GM23338 (cell line): Measurements from ENCODE around the gene NPAS2. TPM values are rescaled to one million over a fixed set of nuclear protein-coding genes. Genes with fewer than 3 reads are reported as not detected.

Experiments
- ATAC-seq: fragments of 200-7000 bp; cut with Tn5 transposase; 3 replicates; pipeline ENCODE4 v1.9.1; 2020
- DNase-seq: peaks from one replicate; pipeline ENCODE4 v3.0.0-alpha.2; 2015; ENCODE audit warnings: low spot score
- H2AFZ ChIP-seq: fragments of 200-600 bp; sonication (generic); 2 replicates; pipeline ENCODE4 v1.8.0; 2016; ENCODE audit warnings: antibody characterized with exemption, mild to moderate bottlenecking, moderate library complexity
- H3F3A ChIP-seq: fragments of 200-600 bp; sonication (generic); replicated peaks from 2 replicates; pipeline ENCODE4 v1.8.0; 2017; ENCODE audit warnings: antibody characterized with exemption, mixed run types, low read depth
- H3K27ac ChIP-seq: fragments of 200-600 bp; sonication (generic); 2 replicates; pipeline ENCODE4 v1.6.1; 2016; ENCODE audit warnings: low read depth
- H3K27me3 ChIP-seq: fragments of 200-600 bp; sonication (generic); 2 replicates; pipeline ENCODE4 v1.8.0; 2016; ENCODE audit warnings: mild to moderate bottlenecking, mixed run types, moderate library complexity; ENCODE audit not compliant: insufficient read depth
- H3K36me3 ChIP-seq: fragments of 200-600 bp; sonication (generic); 2 replicates; pipeline ENCODE4 v1.8.0; 2016; ENCODE audit warnings: mild to moderate bottlenecking; ENCODE audit not compliant: insufficient read depth
- H3K4me1 ChIP-seq: fragments of 200-600 bp; sonication (generic); 2 replicates; pipeline ENCODE4 v1.8.0; 2016; ENCODE audit warnings: mild to moderate bottlenecking, moderate library complexity; ENCODE audit not compliant: insufficient read depth
- H3K4me2 ChIP-seq: fragments of 200-600 bp; sonication (generic); 2 replicates; pipeline ENCODE4 v1.7.1; 2017; ENCODE audit warnings: mixed run types
- H3K4me3 ChIP-seq: fragments of 200-600 bp; sonication (generic); 2 replicates; pipeline ENCODE4 v1.6.1; 2016; ENCODE audit warnings: mixed run types
- H3K79me2 ChIP-seq: fragments of 200-600 bp; sonication (generic); replicated peaks from 2 replicates; pipeline ENCODE4 v1.8.0; 2017; ENCODE audit warnings: mild to moderate bottlenecking; ENCODE audit not compliant: insufficient read depth
- H3K9me2 ChIP-seq: fragments of 200-600 bp; sonication (generic); 2 replicates; pipeline ENCODE4 v1.8.0; 2017; ENCODE audit not compliant: insufficient read depth
- H4K20me1 ChIP-seq: fragments of 200-600 bp; sonication (generic); replicated peaks from 2 replicates; pipeline ENCODE4 v1.8.0; 2017; ENCODE audit warnings: mild to moderate bottlenecking; ENCODE audit not compliant: insufficient read depth
- H3K27ac Mint-ChIP-seq: 2 replicates; pipeline ENCODE4 v1.8.0; 2020; ENCODE audit warnings: inconsistent platforms, mild to moderate bottlenecking, moderate library complexity, mixed read lengths
- H3K27me3 Mint-ChIP-seq: 3 replicates; pipeline ENCODE4 v1.8.0; 2022; ENCODE audit warnings: low read depth, mild to moderate bottlenecking, moderate library complexity, mixed read lengths, inconsistent platforms; ENCODE audit not compliant: insufficient read depth, poor library complexity
- H3K36me3 Mint-ChIP-seq: 3 replicates; pipeline ENCODE4 v1.8.0; 2021; ENCODE audit warnings: low read depth, mild to moderate bottlenecking, inconsistent platforms, moderate library complexity, mixed read lengths
- H3K4me1 Mint-ChIP-seq: 3 replicates; pipeline ENCODE4 v1.8.0; 2020; ENCODE audit warnings: mild to moderate bottlenecking, inconsistent platforms, mixed read lengths
- H3K4me3 Mint-ChIP-seq: 3 replicates; pipeline ENCODE4 v1.8.0; 2021; ENCODE audit warnings: moderate library complexity, mild to moderate bottlenecking, inconsistent platforms, mixed read lengths
- H3K9me3 Mint-ChIP-seq: 3 replicates; pipeline ENCODE4 v1.8.0; 2020; ENCODE audit warnings: moderate library complexity, mild to moderate bottlenecking, inconsistent platforms, mixed read lengths
- CTCF ChIP-seq, 2 experiments: fragments of 200-600 bp in 1 of 2; sonication (generic) in 1 of 2; conservative IDR thresholded peaks; 2 replicates each; pipeline versions ENCODE4 v1.5.1 to v1.6.1; 2016 to 2017; ENCODE audit warnings: antibody characterized with exemption in 2 of 2, low read depth in 2 of 2, mild to moderate bottlenecking in 2 of 2, moderate library complexity in 1 of 2
- ETS1 ChIP-seq: IDR thresholded peaks from 2 replicates; pipeline ENCODE4 v1.6.1; 2016; ENCODE audit warnings: antibody characterized with exemption
- EZH2 ChIP-seq: fragments of 200-600 bp; sonication (generic); IDR thresholded peaks from one replicate; pipeline ENCODE4 v1.8.0; 2017; ENCODE audit warnings: antibody characterized with exemption, mild to moderate bottlenecking, low read depth; ENCODE audit not compliant: unreplicated experiment
- EZH2phosphoT487 ChIP-seq: fragments of 200-600 bp; sonication (generic); IDR thresholded peaks from one replicate; pipeline ENCODE4 v1.8.1; 2018; ENCODE audit warnings: antibody characterized with exemption; ENCODE audit not compliant: unreplicated experiment
- JUNB ChIP-seq: IDR thresholded peaks from one replicate; pipeline ENCODE4 v1.6.1; 2016; ENCODE audit warnings: antibody characterized with exemption; ENCODE audit not compliant: unreplicated experiment
- ZNF114 ChIP-seq: fragments of 250-450 bp; sonication (Bioruptor Pico); IDR thresholded peaks from 2 replicates; pipeline ENCODE4 v1.5.0; 2020; ENCODE audit warnings: mild to moderate bottlenecking, moderate library complexity
- ZNF462 ChIP-seq: fragments of 250-450 bp; sonication (Bioruptor Pico); IDR thresholded peaks from 2 replicates; pipeline ENCODE4 v1.5.0; 2020; ENCODE audit warnings: mild to moderate bottlenecking, moderate library complexity
- polyA plus RNA-seq: library from polyadenylated mRNA; unstranded; fragments of >200 nt; fragmentation: Nextera tagmentation; extraction: Ambion mirVana; gene quantifications from 2 replicates; pipeline ENCODE4 v1.2.1, GENCODE V29; 2016
- total RNA-seq: library from RNA; depleted of rRNA; stranded (reverse); fragments of >200 nt; shearing (Covaris generic); gene quantifications from 2 replicates; pipeline ENCODE4 v1.2.3, GENCODE V29; 2014

The NPAS2 gene
- total and polyA plus RNA-seq, 2 experiments from 2014 or later: 0.56 to 1.1 TPM

GRCh38 chr2:100939445-100939844, 119.5 kb downstream of the NPAS2 start (continued):
- TF ChIP-seq ZNF462 (no peak), EZH2 (no peak), JUNB (no peak)

- H3F3A ChIP-seq: no peaks in the 10 kb centered on the region
- H3K4me1 ChIP-seq: no peaks in the 10 kb centered on the region
- DNase-seq (no peak), ATAC-seq (no peak)
- H3K9me3 Mint-ChIP-seq: no peaks in the 10 kb centered on the region
- no peak overlapping the region for H3K4me3 Mint-ChIP-seq
- no peaks in the 10 kb centered on the region for H3K36me3 ChIP-seq
- no peak overlapping the region for H2AFZ ChIP-seq
- no peak overlapping the region for H3K27ac ChIP-seq
- no peak overlapping the region for H3K4me3 ChIP-seq
- no peaks in the 10 kb centered on the region for H3K27me3 ChIP-seq
- H4K20me1 ChIP-seq: no peaks in the 10 kb centered on the region; the same call in 1 of the 2 replicates
- no peak overlapping the region for H3K27ac Mint-ChIP-seq
- H3K79me2 ChIP-seq: no peaks in the 10 kb centered on the region
- no peaks in the 10 kb centered on the region; the same call in 2 of the 3 replicates for H3K4me1 Mint-ChIP-seq
- H3K9me2 ChIP-seq: no peaks in the 10 kb centered on the region
- H3K36me3 Mint-ChIP-seq: no peaks in the 10 kb centered on the region; the same call in 2 of the 3 replicates
- no peak overlapping the region for H3K4me2 ChIP-seq
- peaks cover 5% of the 10 kb centered on the region for H3K27me3 Mint-ChIP-seq
- no peak for TF ChIP-seq ZNF114
- TF ChIP-seq CTCF (conservative IDR thresholded peaks at IDR 0.05; ENCODE audit: low read depth in 2 of 2): no peak
- TF ChIP-seq EZH2phosphoT487: no peak
- no peak for TF ChIP-seq ETS1
- no peak for TF ChIP-seq ZNF462
Measured at GRCh38 chr2:100940240-100940639, 120.3 kb downstream of the NPAS2 start.
